COLO668 (cell line): ENCODE results near the gene PPFIBP1.
"Not testable (repeated sequence)": the region's sequence is repeated elsewhere in the genome, so short reads cannot be mapped to it uniquely, and the experiment has no call there.

Experiments used
- DNase-seq: peaks from one replicate; lab custom pipeline; 2025; ENCODE audit not compliant: unreplicated experiment; lab: John Stamatoyannopoulos, UW

PPFIBP1 gene

DNA sequence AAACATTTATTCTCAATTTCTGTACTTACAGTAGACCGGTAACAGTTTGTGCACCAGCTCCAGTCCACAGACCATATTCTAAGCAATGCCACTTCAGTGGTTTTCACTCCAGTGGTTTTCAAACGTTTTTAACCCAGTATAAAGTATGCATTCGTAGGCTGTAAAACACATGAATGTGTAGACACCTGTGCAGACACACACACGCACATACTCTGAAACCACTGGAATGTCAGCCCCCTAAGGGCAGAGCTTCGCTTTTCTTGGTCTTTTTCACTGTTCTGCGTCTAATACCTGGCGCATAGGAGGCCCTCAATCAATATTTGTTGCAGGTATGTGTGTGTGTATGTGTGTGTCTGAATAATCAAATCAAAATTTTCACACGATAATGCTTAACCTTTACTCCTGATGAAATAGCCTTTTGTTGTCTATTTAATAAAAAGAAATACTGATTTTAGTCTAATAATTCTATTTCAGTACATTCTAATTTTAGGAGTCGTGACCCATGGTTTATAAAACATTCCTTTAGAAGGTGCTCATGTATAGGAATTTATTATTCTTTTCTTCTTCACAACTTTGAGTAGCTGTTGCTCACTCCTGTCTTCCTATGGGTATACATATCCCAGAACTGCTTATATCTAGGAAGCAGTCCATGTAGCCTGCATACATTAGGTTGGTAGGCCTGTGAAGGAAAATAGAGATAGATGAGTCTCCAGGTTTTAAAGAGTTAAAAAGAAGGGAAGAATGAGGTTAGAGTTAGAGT lies 98.6 kb downstream of the PPFIBP1 start:
- DNase-seq = no peak

DNA sequence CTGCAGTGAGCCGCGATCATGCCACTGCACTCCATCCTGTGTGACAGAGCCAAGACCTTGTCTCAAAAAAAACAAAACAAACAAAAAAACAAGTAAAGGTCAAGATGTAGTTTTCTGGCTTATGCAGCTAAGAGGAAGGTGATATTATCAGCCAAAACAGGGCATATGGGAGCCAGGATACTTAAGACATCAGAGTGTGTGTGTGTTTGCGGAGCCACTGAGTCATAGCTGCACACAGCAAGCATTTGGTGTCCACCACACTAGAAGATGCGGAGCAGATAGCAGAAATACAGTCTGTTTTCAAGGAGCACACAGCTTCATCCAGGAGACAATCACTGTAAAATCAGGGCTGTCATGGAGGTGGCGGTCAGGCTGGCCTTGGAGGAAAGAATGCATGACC lies 99.6 kb downstream of the PPFIBP1 start:
- DNase-seq = no peak

DNA sequence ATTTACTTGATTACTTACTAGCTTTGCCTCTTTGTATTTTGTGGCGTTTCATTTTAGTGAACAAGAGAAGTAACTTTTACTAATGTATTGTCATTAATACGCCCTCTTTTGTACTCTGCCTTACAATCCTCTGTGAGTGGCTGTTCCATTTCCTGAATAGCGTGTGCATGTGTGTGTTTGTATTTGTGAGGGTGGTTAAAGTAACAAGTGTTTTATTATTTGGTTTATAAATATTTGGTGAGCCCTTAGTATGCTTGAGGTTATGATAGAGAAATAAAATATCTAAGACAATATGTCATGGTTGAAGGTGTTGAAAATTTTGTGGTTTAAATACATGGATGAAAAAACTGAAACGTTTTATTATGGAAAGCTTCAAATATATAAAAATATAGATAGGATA lies 100.6 kb downstream of the PPFIBP1 start:
- DNase-seq = no peak

DNA sequence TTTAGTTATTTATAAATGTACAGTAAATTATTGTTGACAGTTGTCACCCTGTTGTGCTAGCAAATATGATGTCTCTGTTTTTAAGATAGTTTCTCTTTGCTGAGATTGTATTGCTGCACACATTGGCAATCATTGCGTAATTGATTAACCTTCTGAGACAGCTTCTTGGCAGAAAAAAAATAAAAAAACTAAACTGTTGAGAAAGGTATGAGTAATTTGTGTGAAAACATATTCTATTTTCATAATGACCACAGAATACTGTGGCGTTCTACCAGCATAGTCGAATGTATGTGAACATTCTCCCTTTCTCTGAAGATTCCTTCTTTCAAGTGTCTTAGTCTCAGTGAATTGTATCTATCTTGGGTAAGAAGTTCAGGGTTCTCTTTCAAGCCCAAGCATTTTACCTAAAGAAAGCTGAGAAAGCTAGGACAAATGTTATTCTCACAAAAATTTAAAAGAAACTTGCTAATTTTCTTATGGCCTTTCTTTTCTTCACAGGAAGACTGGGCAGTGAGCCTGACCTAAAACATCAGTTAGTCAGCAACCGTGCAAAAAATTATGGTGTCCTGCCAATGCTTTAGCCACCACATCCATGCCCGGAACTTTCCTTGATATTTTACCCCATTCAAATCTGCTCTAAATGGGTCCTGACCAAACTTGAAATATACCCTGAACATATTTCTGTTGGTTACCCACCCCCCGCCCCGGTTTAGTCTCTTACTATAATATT lies 103.3 kb downstream of the PPFIBP1 start:
- DNase-seq = no peak

DNA sequence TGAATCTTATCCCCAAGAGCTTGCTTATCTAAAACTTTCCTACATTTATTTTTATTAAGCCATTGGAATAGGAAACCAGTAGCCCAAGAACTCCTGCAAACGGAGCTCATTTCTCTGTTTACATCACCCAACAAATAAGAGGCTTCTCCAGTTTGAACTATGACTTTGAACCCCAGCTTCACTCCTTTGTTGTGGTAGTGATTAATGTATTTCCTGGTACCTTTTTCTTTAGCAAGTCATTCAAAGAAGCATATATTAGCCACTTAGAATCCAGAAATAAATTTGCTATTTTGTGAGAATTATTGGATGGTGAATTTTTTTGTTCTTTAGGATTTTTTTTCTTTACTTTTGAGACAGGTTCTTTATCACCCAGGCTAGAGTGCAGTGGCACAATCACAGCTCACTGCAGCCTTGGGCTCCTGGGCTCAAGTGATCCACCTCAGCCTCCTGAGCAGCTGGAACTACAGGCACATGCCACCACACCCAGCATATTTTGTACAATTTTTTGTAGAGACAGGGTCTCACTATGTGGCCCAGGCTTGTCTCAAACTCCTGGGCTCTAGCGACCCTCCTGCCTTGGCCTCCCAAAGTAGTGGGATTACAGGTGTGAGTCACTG lies 104.0 kb downstream of the PPFIBP1 start:
- not testable (repeated sequence) for DNase-seq

DNA sequence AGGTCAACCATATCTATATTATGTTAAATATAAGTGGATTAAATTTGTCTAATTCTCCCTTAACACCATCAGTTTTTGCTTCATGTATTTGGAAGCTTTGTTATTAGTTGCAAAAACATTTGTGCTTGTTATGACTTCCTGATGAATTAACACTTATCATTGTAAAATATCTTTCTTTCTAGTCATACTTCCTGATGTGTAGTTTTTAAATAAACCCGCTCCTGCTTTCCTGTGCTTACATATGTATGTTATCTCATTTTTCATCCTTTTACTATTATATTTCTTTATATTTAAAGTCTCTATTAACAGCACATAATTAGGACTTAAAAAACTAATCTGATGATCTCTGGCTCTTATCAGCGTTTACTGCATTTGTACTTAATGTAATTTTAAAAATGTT lies 106.2 kb downstream of the PPFIBP1 start:
- not testable (repeated sequence) for DNase-seq

DNA sequence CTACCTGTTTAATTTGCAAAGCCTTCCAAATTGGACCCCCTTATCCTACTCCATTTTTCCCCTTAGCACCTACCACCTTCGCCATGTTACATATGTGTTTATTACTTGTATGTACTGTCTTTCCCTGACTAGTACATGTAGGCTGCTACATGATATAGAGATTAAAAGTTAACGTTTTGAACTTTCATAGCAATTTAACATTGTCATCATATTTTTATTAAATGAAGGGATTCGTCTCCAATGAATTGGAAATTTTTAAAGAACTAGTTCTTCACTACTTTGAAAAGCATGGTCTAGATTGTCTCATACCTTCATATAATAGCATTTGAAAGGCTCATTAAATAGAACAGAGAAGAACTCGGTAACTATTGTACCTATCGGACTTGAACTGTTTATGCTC lies 107.4 kb downstream of the PPFIBP1 start:
- no peak for DNase-seq

DNA sequence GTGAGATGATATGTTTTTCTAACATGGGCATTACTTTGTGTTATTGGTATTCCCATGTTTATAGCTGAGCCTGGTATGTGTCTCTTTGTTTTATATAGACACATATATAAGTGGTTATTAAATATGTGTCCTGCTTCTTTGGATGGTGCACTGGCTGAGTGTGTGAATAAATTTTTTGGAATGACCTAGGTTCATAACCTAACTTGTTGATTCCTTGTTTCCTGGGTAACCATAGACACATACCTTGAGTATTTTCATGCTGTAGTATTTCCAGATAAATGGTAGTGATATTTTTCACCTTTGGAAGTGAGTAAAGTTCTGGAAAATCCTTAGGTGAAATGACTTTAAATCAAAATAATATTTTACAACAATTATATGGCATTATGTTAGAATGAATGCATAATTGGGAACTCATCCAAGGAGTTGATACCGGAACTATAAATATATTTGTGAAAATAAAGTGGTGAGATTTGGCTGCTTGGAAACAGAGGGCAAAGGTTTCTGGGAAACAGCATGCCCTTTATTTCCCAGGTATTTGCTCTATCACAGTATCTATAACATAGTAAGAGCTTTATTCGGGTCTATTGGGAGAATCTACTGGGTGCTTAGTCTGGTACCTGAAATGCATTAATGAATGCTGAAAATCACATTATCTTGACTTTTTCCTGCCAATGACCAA lies 107.9 kb downstream of the PPFIBP1 start:
- no peak for DNase-seq

DNA sequence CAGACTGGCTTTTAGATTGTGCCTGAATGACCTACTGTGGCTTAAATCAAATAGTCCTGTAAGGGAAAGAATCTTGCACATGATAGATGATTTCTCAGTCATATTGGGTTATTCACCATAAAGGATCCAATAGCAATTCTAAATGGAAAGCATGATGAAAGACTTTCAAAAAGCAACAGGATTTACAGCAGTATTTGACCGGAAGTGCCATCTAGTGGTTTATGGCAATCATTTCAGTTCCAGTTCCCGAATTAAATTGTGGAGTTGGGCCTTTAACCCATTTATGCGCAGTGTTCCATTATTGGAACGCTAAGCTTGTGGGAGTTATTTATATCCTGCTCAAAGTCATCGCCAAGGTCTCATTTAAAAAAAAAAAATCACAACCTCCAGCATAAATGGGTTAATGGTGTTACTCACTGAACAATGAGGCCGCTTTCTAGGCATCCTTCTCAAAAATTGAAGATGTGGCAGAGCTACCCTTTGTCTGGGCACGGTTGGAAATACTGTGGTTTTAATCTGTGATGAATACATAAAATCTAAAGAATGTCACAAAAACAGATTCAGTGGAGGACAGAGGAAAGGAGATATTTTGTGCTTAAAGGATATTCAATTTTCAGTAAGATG lies 111.5 kb downstream of the PPFIBP1 start:
- DNase-seq = peak; percentile 0

DNA sequence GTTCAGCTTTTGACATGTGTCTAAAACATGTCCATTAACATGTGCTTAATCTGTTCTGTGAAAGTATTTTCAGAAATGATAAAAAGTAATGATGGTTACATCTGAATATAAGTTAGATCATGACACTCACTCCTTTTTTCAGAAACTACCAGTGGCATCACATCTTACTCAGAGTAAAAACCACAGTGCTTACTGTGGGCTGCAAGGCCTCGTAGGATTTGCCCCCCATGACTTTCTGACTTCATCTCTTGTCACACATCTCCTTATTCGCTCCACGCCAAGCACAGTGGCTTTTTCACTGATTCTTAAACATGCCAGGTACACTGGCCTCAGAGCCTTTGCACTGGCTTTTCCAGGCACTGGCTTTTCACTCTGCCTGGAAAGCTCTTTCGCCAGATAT lies 112.6 kb downstream of the PPFIBP1 start:
- not testable (repeated sequence) for DNase-seq

DNA sequence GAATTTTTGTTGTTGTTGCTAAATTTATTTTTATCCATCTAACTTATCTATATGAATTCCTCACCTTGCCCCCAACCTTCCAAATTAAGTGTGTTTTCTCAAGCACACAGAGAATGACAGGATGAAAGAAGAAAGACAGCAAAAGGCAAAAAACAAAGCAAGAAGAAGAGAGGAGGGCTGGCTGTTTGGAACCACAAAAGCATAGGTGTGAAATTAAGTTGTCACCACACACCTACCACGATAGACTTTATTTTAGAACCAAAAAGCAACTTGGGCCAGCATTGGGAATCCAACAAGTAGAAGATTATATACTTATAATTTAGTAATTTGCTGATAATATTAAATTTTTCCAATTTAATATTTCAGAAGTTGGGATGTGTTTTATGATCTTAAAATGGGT lies 113.5 kb downstream of the PPFIBP1 start:
- DNase-seq = no peak

DNA sequence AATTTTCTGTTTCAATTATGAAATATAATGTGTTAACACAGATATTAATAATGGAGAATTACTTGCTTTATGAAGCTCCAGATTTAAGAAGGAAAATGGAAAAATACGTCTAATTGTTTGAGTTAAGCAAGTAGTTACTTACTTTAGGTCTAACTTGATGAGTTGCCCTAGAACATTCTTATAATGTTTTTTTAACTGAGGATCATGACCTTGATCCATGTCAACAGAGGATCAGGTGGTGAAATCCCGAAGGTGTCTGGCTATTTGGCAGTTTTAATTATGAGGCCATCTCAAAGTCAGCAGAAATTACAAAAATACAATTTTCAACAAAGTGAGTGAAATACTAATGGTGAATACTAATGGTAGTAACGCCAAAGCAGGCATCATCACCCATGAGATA lies 115.3 kb downstream of the PPFIBP1 start:
- DNase-seq = no peak

DNA sequence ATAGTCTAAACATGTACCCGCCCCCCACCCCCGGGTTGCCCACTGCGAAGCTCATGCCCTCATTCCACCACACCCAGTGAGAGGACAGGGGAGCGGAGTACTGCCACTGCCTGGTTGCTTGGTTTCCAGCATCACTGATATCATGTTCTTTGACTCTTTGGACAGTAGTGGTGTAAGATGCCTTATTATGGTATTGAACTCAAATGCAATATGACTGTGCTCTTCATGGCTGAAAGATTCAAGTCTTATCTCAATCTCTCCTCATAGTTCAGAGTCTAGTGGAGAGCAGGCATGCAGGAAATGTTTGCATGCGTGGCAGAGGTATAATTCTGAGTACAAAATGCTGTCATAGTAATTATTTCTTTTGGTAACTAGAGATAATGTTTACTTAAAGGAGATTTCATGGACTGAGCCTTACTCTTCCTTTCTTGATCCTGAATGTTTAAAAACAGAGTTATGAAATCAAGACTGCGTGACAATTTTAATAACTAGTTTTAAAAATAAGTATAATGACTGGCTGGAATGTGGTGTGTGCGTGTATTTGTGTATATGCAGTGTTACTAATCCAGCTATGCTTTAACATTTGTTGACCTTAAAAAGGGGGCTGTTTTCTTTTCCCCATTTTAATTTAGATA lies 116.7 kb downstream of the PPFIBP1 start:
- DNase-seq = not testable (repeated sequence)

DNA sequence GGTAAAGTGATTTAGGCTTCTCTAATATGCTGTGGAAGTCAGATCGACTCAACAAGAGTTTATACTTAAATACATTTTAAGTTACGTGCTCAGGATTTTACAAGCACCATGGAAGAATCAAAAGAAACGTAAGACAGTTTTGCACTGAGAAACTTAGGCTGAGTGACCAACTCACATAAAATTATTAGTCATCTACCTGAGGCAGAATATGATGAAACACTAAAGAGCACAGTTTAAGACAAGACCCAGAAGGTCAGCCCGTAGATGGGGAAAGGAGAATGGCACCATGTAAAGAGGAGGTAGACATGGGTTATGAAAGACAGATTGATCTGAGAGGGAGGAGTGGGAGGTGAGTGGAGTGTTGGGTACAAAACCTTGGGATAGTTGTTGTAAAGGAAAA lies 118.4 kb downstream of the PPFIBP1 start:
- DNase-seq = not testable (repeated sequence)

DNA sequence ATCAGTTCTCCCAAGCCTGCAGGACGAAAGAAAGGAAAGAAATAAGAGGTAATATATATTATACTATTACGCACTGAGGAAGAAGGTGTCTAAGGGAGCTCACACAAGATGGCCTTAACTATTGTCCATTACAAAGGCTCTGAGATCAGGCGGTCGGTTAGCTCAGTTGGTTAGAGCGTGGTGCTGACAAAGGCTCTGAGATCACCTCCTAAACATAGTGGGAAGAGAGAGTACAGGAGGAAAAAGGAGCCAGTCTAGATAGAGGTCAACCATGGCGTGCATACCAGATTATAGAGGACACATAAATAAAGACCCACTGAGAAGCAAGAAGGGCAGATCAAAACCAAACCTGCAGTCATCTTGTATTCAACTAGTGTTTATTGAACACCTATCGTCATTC lies 118.9 kb downstream of the PPFIBP1 start:
- DNase-seq = not testable (repeated sequence)

DNA sequence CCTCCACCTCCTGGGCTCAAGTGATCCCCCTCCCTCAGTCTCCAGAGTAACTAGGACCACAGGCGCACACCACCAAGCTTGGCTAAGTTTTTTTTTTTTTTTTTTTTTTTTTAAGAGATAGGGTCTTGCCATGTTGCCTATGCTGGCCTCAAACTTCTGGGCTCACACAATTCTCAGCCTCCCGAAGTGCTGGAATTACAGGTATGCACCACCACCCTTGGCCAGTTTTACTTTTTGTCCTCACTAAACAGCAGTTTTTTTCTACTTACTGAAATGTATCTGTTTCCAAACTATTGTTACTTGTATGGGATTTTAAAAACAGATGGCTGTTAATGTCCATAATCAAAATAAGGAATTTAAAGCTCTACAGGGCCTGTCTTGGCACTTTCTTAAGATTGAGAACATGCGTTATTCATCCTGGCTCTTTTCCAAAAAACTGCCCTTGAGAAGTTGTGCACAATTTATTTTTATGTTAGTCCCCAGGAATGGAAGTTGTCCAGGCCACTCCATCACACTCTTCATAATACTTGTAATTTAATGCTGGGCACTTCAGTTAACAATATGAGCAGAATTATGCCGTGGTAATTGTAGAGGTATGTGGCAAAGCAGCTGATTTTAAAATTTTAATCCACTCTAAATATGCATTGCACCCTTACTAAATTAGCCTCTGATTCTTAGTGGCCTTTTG lies 120.3 kb downstream of the PPFIBP1 start:
- no peak for DNase-seq

DNA sequence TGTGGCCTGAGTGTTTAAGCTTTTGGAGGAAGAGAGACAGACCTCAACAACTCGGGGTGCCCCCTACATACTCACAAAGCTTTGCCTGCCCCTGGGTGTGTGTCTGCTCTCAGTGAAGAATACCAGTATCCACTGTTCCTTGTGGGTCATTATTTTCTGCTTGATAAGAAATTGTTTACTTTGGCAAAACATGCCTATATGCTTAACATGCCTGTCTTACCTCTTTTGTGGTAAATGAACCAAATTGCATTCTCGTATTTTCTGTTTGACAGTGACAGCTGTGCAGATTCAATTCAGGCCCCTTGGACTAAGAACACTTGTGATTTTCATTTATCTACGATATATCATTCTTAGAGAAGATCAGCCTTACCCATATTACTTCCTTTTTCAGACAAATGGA lies 121.7 kb downstream of the PPFIBP1 start:
- DNase-seq = no peak

DNA sequence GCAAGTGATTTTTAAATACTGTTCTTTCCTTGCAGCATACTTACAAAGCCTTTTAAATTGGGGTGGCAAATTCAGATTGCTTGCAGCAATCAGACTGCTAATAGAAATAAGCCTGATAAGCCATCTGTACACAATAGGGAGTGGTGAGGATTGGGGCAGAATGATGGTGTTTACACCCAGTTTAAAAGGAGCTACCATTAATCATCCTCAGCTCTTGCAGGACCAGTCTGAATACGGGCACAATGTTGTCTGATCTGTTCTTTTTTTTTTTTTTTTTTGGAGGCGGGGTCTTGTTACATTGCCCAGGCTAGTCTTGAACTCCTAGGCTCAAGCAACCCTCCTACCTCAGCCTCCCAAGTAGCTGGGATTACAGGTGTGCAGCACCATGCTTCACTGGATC lies 122.1 kb downstream of the PPFIBP1 start:
- DNase-seq = no peak

DNA sequence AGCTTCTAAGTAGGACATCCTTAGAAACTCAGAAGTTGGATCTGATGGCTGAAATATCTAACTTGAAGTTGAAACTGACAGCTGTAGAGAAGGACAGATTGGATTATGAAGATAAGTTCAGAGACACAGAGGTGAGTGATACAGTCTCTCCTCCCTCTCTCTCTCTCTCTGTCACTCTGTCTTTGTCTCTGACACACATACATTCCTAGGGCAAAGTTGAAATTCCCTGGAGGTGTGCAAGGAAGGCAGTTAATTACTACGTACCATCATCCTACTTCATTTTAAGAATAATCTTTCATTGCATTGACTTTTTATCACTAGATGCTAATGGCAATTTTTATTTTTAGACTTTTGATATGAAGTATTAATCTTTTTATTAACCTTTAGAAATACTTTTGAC lies 126.0 kb downstream of the PPFIBP1 start:
- no peak for DNase-seq

DNA sequence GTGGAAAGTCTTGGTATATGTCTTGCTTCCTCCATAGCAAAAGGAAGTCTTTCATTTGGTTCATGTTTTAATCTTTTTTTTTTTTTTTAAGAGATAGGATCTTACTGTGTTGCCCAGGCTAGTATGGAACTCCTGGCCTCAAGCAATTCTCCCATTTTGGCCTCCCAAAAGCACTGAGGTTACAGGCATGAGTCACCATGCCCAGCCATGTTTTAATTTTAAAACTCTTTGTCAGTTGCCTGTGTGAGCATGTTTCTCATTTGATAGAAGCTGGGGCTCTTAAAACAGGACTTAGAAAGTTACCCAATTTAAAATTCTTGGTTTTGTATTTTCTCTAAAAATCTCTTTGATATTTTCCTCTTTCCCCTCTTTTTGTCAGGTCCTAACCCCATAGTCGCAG lies 127.2 kb downstream of the PPFIBP1 start:
- no peak for DNase-seq
